SH-SY5Y (cell line): ENCODE data around the gene DYRK1A.

Experiments used
- GATA2 ChIP-seq: IDR thresholded peaks from 2 replicates; pipeline ENCODE4 v1.6.1; 2011; ENCODE audit warnings: mild to moderate bottlenecking, low read depth, low read length
- GATA3 ChIP-seq: IDR thresholded peaks from 2 replicates; pipeline ENCODE4 v1.6.1; 2011; ENCODE audit warnings: low read depth, mild to moderate bottlenecking, low read length, moderate library complexity

DNA sequence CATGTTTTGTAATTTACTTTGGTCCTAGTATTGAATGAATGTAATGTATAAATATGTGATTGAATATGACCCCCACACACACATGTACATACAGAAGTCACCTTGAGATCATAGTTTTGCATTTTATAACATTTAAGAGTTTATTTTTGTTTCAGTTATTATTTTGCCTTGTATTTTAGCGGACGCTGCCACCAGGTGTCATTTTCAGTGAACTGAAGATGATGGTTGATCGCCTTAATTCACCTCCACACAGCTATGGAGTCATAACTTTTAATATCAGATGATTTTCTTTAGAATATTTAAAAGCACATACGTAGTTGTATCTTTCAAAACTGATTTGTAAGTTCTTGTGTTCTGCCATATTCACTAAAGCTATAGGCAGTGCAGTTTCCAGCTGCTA is 130.4 kb downstream of the DYRK1A start:
- TF ChIP-seq GATA2 (no peak), GATA3 (no peak)
